Measurements from ENCODE around the gene BCL11A.

- TF ChIP-seq, protein P1, sequence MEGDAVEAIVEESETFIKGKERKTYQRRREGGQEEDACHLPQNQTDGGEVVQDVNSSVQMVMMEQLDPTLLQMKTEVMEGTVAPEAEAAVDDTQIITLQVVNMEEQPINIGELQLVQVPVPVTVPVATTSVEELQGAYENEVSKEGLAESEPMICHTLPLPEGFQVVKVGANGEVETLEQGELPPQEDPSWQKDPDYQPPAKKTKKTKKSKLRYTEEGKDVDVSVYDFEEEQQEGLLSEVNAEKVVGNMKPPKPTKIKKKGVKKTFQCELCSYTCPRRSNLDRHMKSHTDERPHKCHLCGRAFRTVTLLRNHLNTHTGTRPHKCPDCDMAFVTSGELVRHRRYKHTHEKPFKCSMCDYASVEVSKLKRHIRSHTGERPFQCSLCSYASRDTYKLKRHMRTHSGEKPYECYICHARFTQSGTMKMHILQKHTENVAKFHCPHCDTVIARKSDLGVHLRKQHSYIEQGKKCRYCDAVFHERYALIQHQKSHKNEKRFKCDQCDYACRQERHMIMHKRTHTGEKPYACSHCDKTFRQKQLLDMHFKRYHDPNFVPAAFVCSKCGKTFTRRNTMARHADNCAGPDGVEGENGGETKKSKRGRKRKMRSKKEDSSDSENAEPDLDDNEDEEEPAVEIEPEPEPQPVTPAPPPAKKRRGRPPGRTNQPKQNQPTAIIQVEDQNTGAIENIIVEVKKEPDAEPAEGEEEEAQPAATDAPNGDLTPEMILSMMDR (IDR thresholded peaks at IDR 0.05), result no peak
- no peak for TF ChIP-seq POLR2A (IDR thresholded peaks at IDR 0.05)
Observed at GRCh38 chr2:60415814-60416213, 137.6 kb downstream of the BCL11A start.
